Measurements from ENCODE around the gene SLC16A6.
"Not testable (repeated sequence)": the region's sequence is repeated elsewhere in the genome, so short reads cannot be mapped to it uniquely, and the experiment has no call there.

Gene SLC16A6

DNA sequence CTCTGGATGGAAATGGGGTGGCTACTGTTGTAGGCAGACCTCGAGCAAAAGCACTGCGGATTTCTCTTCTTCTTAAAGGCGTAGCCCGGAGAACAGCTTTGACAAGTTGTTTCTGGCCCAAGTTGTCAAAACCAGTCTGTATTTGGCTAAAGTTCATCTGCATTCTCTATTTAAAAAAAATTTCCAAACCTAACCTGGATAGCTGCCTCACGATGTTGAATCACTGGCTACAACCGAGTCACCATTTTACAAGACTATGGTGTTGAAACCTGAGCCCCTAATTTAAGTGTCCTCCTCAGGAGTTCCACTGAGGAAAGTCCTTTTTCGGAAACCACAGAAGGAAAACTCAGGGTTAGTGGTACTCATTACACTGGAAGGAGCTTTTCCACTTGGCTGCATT, 1.5 kb downstream of the SLC16A6 start:
- no peak for DNase-seq

DNA sequence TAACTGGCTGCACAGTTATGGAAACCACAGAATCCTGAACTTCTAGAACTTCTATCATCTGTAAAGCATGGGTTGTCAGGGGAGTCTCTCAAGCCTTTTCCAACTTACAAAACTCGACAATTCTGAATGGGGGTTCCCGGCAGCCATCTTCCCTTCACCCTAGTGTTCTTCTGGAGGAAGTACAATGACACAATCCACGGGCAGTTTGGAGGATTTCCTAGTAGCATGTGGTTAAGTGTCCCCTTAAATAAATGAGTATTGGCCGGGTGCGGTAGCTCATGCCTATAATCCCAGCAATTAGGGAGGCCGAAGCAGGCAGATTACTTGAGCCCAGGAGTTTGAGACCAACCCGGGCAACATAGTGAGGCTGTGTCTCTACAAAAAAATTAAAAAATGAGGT, 2.1 kb downstream of the SLC16A6 start:
- no peak for DNase-seq

DNA sequence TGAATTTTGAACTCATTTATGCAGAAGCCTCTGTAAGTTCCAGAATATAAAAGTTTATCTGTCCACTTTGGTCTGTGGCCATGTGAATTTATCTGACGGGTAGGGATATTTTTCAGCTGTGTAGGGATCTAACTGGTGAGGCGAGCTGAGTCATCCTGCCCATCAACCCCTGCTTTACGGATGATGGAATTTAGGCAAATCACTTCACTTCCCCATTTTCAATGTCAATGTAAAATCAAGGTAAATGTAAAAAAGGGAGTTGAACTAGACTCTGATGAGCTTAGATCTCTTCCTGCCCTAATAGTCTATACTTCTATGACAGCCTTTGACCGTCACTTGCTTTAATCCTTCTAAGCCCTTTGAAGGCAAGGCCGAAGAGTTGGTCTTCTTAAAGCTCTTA, 2.6 kb downstream of the SLC16A6 start:
- no peak for DNase-seq

DNA sequence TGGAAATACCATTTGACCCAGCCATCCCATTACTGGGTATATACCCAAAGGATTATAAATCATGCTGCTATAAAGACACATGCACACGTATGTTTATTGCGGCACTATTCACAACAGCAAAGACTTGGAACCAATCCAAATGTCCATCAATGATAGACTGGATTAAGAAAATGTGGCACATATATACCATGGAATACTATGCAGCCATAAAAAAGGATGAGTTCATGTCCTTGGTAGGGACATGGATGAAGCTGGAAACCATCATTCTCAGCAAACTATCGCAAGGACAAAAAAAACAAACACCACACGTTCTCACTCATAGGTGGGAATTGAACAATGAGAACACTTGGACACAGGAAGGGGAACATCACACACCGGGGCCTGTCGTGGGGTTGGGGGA, 9.0 kb downstream of the SLC16A6 start:
- DNase-seq, result not testable (repeated sequence)

DNA sequence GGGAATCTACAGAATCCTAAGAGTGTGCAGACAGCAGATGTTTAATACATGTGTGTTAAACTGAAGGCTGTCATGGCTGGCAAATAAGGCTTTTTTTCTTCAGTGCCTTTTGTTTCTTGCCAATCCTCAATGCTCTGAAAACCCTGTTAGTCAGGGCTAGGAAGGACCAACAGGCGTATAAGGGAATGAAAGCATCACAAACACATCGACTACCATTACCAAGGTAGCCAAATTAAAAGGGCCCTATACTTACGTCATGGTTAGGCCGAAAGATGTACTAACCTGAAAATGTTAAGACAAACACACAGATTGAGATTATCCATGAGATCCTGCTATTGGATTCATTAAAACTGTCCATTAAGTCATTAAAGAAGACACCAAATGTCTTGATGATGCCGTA, 13.1 kb downstream of the SLC16A6 start:
- DNase-seq, result no peak

DNA sequence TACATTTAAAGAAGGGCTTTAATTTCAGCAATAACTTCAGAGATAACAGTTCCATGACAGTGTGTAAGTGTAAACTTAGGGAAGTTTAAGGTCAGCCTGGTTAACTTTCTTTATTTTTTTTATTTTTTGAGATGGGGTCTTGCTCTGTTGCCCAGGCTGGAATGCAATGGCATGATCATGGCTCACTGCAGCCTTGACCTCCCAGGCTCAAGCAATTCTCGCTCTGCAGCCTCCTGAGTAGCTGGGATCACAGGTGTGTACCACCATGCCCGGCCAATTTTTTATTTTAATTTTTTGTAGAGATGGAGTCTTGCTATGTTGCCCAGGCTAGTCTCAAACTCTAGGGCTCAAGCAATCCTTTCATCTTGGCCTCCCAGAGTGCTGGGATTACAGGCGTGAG, 14.6 kb downstream of the SLC16A6 start:
- DNase-seq, result not testable (repeated sequence)

DNA sequence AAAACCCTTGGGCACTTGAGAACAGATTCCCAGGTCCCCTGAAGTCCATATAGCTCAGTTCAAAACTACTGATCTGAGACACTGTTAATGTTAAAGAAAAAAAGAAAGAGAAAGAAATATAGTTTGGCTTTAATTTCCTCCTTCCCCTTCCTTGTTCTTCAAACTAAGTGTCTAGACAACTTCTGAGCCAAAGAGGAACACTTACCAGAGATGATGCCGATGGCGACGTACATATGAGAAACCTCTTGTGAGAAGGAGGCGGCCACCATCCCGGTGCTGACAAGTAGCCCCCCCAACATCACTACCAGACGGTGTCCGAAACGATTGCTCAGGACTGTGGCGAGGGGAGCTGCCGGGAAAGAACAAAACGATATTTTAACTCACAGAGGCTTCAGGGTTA, 17.2 kb downstream of the SLC16A6 start:
- DNase-seq, result no peak

DNA sequence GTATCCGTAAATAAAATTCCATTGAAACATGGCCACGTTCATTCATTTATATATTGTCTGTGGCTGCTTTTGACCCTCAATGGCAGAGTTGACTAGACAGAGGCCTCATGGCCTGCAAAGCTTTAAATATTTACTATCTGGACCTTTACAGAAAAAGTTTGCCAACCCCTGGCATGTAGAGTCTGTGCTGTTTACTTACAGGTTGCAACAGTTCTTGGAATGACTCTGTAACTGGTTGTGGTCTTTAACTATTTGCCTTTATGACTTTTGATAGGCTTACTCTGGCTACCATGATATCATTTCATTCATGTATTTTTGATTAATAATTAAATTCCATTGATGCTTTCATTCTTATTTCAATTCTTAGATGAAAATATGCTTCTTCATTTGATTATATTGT, 25.1 kb downstream of the SLC16A6 start:
- DNase-seq, result not testable (repeated sequence)

DNA sequence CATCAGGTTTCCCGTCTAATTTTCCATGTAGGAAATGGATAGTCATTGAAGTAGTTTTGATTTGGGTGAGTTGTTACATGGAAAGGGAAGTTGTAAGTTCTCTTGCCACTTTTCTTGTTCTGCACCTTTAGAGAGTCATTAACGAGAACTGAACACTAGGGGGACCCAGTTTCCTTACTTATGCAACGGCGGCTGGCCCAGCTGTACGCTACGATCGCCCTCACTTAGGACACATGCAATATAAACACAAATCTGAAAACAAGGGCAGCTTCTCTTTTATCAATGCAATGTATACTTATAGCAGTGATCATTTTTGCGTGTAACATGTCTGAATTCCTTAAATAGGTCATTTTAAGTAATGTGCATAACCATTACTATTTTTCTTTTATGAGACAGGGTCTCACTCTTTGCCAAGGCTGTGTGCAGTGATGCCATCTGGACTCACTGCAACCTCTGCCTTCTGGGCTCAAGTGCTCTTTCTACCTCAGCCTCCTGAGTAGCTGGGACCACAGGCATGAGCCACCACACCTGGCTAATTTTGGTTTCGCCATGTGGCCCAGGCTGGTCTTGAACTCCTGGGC, 27.7 kb downstream of the SLC16A6 start:
- not testable (repeated sequence) for DNase-seq

DNA sequence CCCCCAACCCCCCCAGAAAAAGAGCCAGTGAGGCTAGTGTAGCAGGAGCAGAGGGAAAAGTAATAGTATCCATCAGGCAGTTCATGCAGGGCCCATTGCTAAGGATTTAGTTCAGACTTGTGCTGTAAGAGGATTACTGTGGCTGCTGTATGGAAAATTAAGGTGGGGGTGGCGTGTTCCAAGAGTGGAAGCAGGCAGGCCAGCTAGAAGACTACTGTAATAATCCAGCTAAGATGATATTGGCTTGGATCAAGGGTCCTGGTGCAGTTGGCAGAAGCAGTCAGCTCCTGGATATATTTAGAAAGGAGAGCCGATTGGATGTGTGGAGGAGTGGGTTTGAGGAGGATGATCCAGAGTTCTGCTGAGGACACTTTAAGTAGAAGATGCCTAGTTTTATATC, 28.5 kb downstream of the SLC16A6 start:
- DNase-seq, result not testable (repeated sequence)

DNA sequence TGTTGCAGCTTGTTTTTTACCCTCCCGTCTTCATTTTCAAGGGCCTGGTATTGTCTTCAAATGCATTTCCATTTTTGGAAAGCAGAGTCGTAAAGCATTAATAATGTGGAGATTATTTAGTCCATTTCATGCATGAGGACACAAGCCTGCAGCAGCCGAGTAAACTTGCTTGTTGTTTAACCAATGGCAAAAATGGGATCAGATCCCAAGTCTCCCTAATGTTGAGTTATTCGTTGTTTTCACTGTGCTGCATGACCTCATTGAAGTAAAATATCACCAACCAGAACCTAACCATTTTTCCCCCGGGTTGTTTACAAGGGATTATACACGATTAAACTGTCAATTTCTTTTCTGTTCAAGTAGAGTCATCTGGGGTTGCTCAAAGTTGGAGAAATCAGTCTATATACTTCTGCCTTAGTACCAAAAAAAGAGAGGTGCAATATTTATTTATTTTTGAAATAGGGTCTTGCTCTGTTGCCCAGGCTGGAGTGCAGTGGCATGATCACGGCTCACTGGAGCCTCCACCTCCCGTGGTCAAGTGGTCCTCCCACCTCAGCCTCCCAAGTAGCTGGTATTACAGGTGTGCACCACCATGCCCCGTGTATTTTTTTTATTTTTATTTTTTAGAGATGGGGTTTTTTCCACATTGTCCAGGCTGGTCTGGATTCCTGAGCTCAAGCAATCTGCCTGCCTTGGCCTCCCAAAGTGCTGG, 30.7 kb downstream of the SLC16A6 start:
- DNase-seq, result no peak

DNA sequence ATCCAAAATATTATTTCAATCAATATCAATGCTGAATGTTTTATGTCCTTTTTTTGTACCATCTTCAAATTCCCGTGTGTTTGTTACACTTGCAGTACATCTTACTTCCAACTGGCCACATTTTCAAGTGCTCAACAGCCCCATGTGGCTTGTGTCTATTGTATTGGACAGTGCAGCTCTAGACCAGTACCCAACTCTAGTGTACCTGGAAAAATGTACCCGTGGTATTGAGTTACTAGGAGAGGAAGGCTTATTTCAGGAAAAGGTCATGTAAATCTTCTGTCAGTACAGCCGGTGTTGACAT, 31.3 kb downstream of the SLC16A6 start:
- not testable (repeated sequence) for DNase-seq

DNA sequence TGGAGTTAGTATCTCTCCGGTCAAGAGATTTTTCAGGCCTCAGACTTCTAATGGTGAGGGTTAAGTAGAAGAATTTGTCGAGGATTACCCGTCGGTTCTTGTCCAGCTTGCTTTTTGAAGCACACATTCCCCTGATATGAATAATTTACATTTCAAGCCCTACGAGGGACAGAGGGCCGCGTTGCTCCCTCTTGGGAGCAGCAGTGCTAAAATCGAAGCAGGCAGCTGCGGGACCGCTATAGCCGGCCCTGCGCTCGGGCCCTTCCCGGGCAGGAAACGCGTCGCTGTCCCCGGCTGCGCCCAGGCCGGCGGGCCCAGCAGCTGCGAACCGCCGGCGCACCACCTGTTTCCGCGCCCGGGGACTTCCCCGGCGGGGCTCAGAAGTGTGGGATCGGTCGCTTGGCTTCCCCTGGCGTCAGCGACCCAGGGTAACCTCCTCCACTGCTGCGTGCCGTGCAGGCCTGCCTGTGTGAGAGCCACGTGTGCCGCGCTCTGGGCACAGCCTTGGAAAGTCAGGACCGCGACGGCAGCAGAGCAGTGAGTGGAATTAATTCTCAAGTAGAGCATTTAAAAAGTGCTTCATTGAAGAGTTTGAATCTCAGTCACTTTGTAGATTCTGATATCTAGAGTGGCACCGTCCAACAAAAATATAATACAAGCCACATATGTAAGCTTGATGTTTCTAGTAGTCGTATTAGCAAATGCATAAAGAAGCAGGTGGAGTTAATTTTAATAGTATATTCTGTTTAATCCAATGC, 31.9 kb downstream of the SLC16A6 start:
- peak; percentile 57 for DNase-seq

DNA sequence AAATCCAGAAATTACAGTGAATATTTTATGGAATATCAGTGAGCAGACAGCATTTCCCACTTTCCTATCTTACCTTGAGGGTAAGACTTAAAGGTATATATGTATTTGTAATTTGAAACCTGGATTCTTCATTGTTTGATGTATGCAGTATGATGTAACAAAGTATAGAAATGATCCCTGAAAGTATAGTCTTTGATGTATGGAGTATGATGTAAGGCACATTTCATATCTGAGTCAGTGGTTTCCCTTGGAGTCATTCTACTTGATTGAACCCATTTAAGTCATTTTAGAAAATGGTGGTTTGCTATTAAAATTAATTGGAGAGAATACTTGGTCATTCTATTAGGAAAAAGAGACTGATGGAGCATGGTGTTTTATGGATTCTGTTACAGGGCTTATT, 33.0 kb downstream of the SLC16A6 start:
- no peak for DNase-seq

DNA sequence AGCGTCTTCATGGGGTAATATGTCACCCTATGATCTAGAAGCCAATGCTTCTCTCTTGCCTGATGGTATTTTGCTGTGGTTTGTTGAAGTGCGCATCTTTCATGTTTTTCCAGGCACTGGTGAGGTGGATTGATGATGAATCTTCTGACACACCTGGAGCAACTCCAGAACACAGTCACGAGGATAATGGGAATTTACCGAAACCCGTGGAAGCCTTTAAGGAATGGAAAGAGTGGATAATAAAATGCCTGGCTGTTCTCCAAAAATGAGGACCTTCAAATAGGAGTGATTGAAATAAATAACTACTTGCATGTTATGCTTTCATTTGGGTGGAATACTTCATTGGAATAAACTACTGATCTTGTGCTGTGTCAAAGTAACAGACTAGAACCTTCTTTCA, 34.2 kb downstream of the SLC16A6 start:
- not testable (repeated sequence) for DNase-seq

DNA sequence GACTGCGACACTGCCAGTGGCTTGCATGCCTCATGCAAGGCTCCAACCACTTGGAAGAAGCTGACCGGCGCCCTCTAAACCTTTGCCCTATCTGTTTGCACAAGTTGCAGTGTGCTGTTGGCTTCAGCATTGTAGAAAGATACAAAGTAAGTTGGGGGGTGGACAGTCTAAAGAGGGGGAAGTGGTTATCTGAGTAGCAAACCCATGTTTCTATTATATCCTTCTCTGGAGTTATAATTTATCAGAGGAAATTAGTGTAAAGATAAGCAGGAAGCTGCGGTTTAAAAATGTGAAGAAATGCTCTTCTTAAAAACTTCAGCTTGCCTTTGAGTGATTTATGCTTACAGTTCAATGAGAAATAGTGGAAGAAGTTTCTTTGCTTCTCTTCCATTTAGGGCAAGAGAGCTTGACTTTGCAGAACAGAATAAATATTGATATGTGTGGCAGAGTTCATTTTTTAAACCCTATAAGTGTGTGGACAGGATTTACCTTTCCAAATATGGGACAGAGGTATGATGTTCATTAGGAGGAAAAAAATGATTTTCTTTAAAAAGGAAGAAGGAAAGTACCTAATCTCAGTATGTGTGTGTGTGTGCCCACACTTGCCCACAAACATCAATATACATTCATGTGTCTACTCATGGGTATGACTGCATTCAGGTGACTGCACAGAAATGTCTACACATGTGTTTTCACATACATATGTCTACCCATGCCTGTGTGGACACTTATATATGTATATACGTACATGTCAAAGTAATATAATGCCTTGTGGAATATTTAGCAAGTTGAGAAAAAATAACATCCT, 35.0 kb downstream of the SLC16A6 start:
- no peak for DNase-seq

DNA sequence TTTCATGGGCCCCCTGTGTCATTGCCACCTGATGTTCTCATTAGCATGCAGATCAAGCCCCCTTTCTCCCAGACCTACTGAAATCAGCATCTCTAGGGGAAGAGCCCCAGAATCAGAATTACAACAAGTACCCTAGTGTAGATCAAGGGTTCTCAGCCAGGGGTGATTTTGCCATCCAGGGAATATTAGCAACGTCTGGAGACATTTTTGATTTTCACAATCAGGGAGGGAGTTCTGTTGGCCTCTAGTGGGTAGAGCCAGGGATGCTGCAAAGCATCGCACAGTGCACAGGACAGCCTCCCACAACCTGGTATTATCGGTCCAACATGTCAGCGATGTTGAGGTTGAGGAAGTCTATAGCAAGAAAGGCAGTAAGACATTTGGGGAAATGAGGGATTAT, 35.8 kb downstream of the SLC16A6 start:
- no peak for DNase-seq

DNA sequence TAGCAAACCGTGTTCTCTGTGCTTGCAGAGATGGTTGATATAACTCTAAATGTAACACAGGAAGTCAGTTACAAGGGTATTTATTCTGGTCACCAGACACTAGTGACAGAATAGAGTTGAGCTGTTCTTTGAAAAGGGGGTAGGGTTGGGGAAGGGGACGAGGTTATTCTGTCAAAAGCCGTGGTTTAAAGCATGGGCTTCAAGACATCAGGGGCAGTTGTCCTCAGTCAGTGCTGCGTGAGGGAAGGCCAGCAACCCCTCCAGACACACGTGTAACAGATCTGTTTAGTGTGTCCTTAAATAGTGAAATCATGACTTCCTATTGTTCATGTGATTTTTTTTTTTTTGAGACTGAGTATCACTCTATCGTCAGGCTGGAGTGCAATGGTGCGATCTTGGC, 37.5 kb downstream of the SLC16A6 start:
- peak; percentile 36 for DNase-seq

DNA sequence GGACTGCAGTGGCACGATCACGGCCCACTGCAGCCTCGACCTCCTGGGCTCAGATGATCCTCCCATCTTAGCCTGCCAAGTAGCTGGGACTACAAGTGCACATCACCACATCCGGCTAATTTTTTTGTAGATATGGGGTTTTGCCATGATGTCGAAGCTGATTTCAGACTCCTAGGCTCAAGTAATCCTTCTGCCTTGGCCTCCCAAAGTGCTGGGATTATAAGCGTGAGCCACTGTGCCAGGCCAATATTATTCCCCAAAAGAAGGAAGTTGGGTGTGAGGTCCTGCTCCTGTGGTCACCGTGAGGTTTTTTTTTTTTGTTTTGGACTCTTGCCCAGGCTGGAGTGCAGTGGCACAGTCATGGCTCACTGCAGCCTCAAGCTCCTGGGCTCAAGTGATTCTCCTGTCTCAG, 41.6 kb downstream of the SLC16A6 start:
- DNase-seq, result peak; percentile 21

DNA sequence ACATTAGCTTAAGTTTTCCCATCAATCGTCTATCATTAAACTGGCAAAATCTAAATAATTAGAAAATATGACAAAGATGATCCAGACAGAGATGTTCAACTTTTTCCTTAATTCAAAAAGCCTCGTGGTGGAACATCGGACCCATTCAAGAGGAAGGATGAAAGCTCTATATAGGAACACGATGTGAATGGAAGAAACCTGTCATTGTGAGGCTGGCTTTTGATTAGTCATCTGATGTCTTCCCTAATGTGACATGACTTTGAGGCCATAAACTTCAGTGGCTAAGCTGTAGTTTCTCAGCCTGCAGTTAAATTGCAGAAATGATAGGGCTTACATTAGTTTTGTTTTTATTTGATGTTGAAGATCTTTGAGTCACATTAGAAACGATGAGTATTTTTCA, 42.0 kb downstream of the SLC16A6 start:
- no peak for DNase-seq

DNA sequence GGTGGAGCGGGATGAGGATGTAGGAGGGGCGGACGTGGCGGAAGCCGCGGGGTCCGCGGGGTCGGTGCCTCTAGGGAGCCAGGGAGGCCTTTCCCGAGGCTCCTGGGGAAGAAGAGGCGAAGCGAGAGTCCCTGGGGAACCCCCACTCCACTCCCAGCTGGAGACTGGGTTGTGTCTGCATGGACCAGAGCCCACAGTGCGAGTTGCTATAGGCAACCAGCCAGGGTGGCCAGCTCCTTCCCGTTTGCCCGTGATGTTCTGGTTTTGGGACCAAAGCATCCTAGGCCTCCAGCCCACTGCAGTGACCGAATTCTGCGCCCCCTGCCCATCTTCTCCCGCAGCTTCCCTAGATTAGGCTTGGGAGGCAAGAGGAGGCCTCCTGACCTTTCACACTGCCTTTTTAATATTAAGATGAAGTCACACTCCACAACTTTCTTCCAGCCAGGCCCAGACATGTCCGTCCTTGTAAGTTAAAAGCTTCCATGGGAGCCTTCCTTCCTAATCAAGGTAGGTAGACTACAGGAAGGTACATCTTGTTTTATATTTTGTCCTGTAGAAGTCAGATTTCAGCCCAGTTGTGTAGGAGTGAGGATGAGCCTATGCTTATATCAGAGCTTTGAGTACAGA, 42.6 kb downstream of the SLC16A6 start:
- peak; percentile 81 for DNase-seq

DNA sequence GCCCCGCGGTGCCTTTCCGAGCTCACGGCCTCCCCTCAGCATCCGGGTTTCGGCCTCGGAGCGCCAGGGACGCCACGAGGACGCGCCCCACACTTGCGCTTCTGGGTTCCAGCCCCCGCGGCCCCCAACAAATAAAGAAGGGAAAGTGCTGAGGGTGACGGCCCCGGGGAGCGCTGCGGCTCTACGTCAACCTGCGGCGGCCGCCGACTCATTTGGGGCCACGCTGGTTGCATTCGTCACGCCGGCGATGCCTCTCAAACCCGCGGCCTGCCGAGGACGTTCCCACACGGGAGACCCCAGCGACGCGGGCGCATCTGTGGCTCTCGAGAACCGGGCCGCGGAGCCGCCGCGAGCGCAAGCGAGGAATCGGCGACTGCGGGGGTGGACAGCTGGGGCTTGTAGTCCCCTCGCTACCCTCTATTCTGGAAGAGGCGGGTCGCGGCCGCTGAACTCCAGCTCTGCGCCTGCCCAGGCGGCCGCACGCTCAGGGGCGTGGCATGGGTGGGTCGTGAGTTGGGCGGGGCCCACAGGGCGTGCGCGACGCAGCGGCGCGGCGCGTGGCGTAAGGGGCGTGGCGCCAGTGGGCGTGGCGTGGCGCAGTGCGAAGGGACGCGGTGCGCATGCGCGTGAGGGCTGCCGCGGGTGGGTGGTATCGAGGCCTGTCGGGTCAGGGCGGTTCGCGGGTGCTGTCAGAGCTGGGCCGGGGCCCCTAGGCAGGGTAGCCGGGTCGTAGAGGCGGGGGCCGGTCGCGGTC, 43.3 kb downstream of the SLC16A6 start, which contains the start of gene AMZ2:
TSS of gene AMZ2 (plus strand) at position 599 of the 754 bp plus-strand sequence. CDS start 2,145 bp downstream, outside the sequence.
- peak; percentile 95 for DNase-seq
